Measurements from ENCODE around the gene KCNJ10.
A peak's percentile ranks its signal among the peaks of the same experiment; 100 is the strongest.
"Not testable (repeated sequence)": the region's sequence is repeated elsewhere in the genome, so short reads cannot be mapped to it uniquely, and the experiment has no call there.

Gene KCNJ10

GRCh38 chr1:160069460-160070231, at the start of gene KCNJ10:
TSS of gene KCNJ10 (minus strand) at chr1:160070160. CDS start at chr1:160042532, 27,628 bp downstream.
- DNase-seq: no peak

DNA sequence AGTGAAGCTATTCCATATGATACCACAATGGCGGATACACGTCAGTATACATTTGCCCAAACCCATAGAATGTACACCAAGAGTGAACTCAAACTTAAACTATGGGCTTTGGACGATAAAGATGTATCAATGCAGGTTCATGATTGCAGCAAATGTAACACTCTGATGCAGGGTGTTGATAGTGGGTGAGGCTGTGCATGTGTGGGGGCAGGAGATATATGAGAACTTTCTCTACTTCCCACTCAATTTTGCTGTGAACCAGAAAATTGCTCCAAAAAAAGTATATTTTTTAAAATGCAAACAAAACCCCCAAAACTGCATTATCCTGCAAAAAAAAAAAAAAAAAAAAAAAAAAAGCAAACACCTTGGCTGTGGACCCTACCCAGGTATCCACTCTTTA, 49.0 kb upstream of the KCNJ10 start:
- no peak for DNase-seq

GRCh38 chr1:160117709-160118183, 47.8 kb upstream of the KCNJ10 start:
- DNase-seq: no peak

- no peak for DNase-seq
Measured at GRCh38 chr1:160117300-160117699, 47.3 kb upstream of the KCNJ10 start.

- DNase-seq: no peak
Measured at GRCh38 chr1:160116283-160117147, 46.6 kb upstream of the KCNJ10 start.

GRCh38 chr1:160115545-160116282, 45.8 kb upstream of the KCNJ10 start, which contains the start of gene ATP1A2:
TSS of gene ATP1A2 (plus strand) at chr1:160115759. CDS start at chr1:160115862, 103 bp downstream.
- no peak for DNase-seq

GRCh38 chr1:160114085-160114484, 44.1 kb upstream of the KCNJ10 start:
- no peak for DNase-seq

DNA sequence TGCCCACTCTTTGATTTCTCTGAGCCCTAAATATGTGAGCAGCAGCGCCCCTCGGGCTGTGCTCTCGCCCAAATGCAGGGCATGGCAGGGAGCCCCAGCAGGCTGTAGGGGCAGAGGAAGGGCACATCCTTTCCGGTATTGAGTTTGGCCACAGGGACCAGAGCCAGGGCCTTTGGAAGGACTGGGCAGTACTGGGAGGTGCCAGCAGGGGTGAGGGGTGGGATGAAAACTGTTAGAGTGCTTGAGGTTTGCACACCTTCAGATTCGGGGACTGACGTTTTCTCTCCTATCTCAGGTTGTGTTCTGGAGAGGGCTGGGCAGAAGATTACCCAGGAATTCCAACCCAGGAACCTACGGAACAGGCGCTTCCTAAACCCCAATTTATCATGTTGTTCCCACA, 43.4 kb upstream of the KCNJ10 start:
- no peak for DNase-seq

DNA sequence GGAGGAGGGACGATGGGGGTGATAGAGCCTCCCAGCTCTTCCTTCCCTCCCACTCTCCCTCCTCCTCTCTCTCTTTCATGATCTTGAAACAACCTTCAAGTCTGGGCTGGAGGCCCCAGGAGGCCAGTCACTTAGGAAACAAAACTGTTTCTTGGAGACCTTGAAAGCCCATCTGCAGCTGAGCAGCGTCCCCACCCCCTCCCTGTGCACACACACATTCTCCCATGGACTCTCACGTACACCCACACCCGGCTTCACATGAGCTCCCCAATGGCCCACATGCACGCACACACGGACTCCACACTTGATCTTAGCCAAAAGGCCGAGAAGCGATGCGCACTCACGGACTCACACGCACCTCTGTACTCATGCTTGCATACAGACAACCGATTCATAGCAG, 42.4 kb upstream of the KCNJ10 start:
- no peak for DNase-seq

DNA sequence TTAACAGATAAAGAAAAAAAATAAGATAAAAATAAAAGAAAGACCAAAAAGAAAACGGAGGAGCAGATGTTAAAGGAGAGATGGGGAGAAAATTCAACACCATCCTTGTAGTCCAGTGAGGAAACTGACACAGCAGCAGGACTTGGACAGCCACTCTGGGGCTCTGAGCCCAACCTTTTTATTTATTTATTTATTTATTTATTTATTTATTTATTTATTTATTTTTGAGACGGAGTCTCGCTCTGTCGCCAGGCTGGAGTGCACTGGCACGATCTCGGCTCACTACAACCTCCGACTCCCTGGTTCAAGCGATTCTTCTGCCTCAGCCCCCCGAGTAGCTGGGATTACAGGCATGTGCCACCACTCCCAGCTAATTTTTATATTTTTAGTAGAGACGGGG, 41.5 kb upstream of the KCNJ10 start:
- not testable (repeated sequence) for DNase-seq

- no peak for DNase-seq
Measured at GRCh38 chr1:160109686-160110085, 39.7 kb upstream of the KCNJ10 start.

- peak; percentile 54 for DNase-seq
Measured at GRCh38 chr1:160108888-160109662, 39.1 kb upstream of the KCNJ10 start.

GRCh38 chr1:160107512-160107911, 37.6 kb upstream of the KCNJ10 start:
- DNase-seq: no peak

- no peak for DNase-seq
Measured at GRCh38 chr1:160105155-160105554, 35.2 kb upstream of the KCNJ10 start.

DNA sequence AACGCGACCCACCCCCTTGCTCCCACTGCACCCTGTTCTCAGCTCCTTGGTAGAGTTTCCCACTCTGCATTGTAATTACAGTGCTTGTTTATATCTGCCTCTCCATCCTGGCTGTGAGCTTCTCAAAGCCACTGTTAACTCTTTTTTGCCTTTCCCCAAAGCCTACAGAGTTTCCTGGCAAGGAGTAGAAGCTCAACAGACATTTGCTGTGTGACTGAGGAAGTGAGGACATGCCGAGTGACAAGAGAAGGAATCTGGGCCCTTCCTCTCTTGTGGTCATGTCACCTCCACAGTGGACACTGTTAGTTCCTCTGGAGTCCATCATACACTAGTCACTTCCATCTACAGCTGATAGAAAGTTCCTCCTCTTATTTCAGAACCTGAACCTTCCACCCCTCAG, 34.5 kb upstream of the KCNJ10 start:
- no peak for DNase-seq

GRCh38 chr1:160103658-160104408, 33.9 kb upstream of the KCNJ10 start:
- DNase-seq: no peak

DNA sequence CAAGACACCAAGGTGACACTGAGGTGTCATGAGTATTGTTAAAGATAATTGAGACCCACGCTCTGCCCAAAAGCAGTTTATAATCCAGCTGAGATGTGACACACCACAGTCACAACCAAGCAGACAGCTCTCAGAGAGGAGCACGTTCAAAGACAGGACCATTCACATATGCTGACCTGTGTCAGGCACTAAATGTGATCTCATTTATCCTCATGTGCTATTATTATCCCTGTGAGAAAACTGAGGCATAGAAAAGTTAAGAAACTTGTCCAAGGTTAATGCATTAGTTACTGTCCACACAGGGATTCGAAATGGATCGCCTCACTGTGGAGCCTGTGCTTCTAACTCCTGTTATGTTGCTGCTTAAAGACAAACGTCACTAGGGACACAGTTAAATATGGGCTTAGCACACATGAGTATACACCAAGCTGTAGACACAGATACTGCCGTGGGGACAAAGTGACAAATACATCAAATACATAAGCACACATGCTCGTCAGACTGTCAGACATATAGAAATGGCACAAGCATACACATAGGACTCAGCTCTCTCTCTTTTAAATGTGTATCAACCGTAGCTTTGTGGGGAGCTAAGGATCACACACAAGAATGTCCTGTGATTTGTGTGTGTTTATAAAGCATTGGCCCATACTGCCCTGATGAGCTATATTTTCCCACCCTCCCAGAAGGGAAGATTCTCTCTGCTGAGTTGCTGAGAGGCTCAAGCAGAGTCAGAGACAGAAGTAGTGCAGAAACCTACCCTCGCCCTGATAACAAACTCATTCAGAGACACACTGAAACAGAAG, 32.0 kb upstream of the KCNJ10 start:
- no peak for DNase-seq

- peak; percentile 86 for DNase-seq
Measured at GRCh38 chr1:160101037-160101716, 31.2 kb upstream of the KCNJ10 start.

DNA sequence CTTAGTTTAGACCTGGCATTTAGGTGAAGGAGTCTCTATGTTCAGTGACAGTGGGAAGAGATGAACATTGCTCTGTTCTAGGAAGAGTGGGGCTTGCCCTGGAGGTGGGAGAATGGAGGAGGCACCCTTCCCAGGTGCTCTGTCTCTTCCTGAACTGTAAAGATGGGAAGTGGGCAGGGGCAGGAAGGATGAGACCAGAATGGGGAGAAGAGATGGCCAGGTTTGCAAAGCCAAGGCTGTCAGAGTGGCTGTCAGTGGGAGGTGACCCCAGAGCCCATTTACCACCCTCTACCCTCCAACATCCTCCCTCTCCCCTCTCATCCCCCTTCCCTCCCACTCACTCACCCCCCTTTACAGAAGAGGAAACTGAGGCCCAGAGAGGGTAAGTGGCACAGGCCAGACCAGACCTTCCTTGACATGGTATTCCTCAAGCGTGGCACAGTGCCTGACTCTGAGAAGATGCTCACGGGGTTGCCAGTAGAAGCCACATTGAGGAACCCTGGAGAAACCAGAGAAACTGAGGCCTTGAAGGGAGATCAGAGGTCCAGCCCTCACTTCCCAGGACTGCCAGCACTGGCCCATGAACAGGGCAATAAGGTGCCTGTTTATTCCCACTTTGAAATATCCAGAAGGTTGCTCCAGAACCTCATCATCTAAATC, 29.9 kb upstream of the KCNJ10 start:
- no peak for DNase-seq

Data from CD4-positive, alpha-beta T cell treated with Interleukin-17A for 1 hour (primary cell).